OCI-LY3 (cell line): ENCODE results near the gene CD79B.
A peak's percentile ranks its signal among the peaks of the same experiment; 100 is the strongest.
"Not testable (repeated sequence)": the region's sequence is repeated elsewhere in the genome, so short reads cannot be mapped to it uniquely, and the experiment has no call there.

ENCODE experiments used
- H2AFZ ChIP-seq: fragments of 200-600, 300-600 bp; shearing (Covaris generic); 2 replicates; pipeline ENCODE4 v1.6.0; 2014; ENCODE audit warnings: antibody characterized with exemption, low read depth, low read length
- H3K27ac ChIP-seq: fragments of 200-600, 300-600 bp; sonication (generic); 2 replicates; pipeline ENCODE4 v1.5.1; 2014; ENCODE audit warnings: mild to moderate bottlenecking, low read length, moderate library complexity, mixed read lengths
- H3K27me3 ChIP-seq: fragments of 200-600, 300-600 bp; sonication (generic); 2 replicates; pipeline ENCODE4 v1.6.1; 2014; ENCODE audit warnings: low read depth, low read length, mixed read lengths
- H3K36me3 ChIP-seq: fragments of 200-600, 300-600 bp; sonication (generic); replicated peaks from 2 replicates; pipeline ENCODE3; 2014; ENCODE audit warnings: low read depth, low read length, mixed read lengths
- H3K4me1 ChIP-seq: fragments of 300-600, 200-600 bp; sonication (generic); 2 replicates; pipeline ENCODE4 v1.6.1; 2014; ENCODE audit warnings: low read length, mixed read lengths
- H3K4me2 ChIP-seq: fragments of 200-600, 300-600 bp; sonication (generic); 2 replicates; pipeline ENCODE4 v1.6.1; 2014; ENCODE audit warnings: low read length, mixed read lengths
- H3K4me3 ChIP-seq: fragments of 300-600, 200-600 bp; sonication (generic); 2 replicates; pipeline ENCODE4 v1.5.1; 2014; ENCODE audit warnings: antibody characterized with exemption, mild to moderate bottlenecking, low read length, moderate library complexity
- H3K79me2 ChIP-seq: fragments of 300-600, 200-600 bp; shearing (Covaris generic); 2 replicates; pipeline ENCODE4 v1.6.1; 2014; ENCODE audit warnings: mild to moderate bottlenecking, low read length, mixed read lengths
- H3K9ac ChIP-seq: fragments of 300-600, 200-600 bp; shearing (Covaris generic); 2 replicates; pipeline ENCODE4 v1.6.0; 2014; ENCODE audit warnings: mild to moderate bottlenecking, low read length, moderate library complexity
- H3K9me3 ChIP-seq: fragments of 200-600, 300-600 bp; shearing (Covaris generic); 2 replicates; pipeline ENCODE4 v1.6.1; 2014; ENCODE audit warnings: low read length, mixed read lengths; ENCODE audit not compliant: insufficient read depth
- H4K20me1 ChIP-seq: fragments of 200-600, 300-600 bp; sonication (generic); 2 replicates; pipeline ENCODE4 v1.6.1; 2016; ENCODE audit warnings: low read length, mixed read lengths; ENCODE audit not compliant: insufficient read depth
- EZH2phosphoT487 ChIP-seq: fragments of 200-600 bp; shearing (Covaris generic); IDR thresholded peaks from 2 replicates; pipeline ENCODE4 v1.6.1; 2018; ENCODE audit warnings: antibody characterized with exemption, mixed run types, low read depth
- TF ChIP-seq, protein P1 (sequence below): fragments of 200-600, 300-600 bp; sonication (generic); IDR thresholded peaks from 2 replicates; pipeline ENCODE4 v1.5.1; 2014; ENCODE audit warnings: antibody characterized with exemption, low read length, low read depth

CD79B gene

DNA sequence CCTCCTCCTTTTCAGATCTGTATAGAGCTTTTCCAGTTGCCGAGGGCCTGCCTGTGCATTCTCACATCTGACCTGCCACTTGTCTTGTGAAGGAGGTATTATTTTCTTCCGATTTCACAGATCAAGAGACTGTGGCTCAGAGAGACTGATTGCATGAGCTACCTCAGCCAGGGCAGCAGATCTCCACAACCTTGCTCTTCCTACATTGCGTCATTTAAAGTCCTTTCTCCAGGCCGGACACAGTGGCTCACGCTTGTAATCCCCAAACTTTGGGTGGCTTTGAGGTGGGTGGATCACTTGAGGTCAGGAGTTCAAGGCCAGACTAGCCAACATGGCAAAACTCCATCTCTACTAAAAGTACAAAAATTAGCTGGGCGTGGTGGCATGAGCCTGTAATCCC is 12.1 kb downstream of the CD79B start:
- H3K9me3 ChIP-seq, H4K20me1 ChIP-seq, H3K36me3 ChIP-seq, H3K27me3 ChIP-seq, H3K79me2 ChIP-seq, H3K9ac ChIP-seq, H3K27ac ChIP-seq, H2AFZ ChIP-seq: not testable (repeated sequence)
- H3K4me2 ChIP-seq: peak overlapping the region; percentile 95
- peak overlapping the region; percentile 75 for H3K4me3 ChIP-seq
- peaks cover 69% of the 10 kb centered on the region for H3K4me1 ChIP-seq

DNA sequence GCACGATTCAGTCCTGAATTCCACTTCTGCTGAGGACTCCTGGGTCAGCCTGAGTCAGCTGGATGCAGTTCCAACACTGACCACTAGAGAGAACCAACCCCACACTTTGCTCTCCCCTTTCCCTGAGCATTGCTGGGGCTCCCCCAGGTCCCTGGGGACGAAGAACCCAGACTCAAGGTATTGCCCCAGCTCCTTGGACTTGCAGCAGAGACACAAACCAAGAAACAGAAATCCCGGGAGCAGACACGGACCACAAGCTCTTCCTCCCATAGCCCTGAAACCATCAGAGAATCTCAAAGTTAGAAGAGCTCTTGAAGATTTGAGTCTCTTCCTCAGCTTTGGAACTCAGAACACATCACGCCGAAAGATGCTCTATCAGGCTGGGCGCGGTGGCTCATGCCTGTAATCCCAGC is 12.8 kb downstream of the CD79B start:
- H3K79me2 ChIP-seq: no peaks in the 10 kb centered on the region
- no peak overlapping the region for H3K27ac ChIP-seq
- no peaks in the 10 kb centered on the region for H3K36me3 ChIP-seq
- peak overlapping the region; percentile 75 for H3K4me3 ChIP-seq
- H3K4me1 ChIP-seq: peaks cover 64% of the 10 kb centered on the region
- no peaks in the 10 kb centered on the region for H4K20me1 ChIP-seq
- no peak for TF ChIP-seq EZH2phosphoT487
- TF ChIP-seq, protein P1, sequence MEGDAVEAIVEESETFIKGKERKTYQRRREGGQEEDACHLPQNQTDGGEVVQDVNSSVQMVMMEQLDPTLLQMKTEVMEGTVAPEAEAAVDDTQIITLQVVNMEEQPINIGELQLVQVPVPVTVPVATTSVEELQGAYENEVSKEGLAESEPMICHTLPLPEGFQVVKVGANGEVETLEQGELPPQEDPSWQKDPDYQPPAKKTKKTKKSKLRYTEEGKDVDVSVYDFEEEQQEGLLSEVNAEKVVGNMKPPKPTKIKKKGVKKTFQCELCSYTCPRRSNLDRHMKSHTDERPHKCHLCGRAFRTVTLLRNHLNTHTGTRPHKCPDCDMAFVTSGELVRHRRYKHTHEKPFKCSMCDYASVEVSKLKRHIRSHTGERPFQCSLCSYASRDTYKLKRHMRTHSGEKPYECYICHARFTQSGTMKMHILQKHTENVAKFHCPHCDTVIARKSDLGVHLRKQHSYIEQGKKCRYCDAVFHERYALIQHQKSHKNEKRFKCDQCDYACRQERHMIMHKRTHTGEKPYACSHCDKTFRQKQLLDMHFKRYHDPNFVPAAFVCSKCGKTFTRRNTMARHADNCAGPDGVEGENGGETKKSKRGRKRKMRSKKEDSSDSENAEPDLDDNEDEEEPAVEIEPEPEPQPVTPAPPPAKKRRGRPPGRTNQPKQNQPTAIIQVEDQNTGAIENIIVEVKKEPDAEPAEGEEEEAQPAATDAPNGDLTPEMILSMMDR: peak; percentile 82
- peaks cover 5% of the 10 kb centered on the region for H3K27me3 ChIP-seq
- no peaks in the 10 kb centered on the region for H3K9me3 ChIP-seq
- peak overlapping the region; percentile 95 for H3K4me2 ChIP-seq
- peak overlapping the region; percentile 41; the same call in 1 of the 2 replicates for H3K9ac ChIP-seq
- no peak overlapping the region for H2AFZ ChIP-seq

DNA sequence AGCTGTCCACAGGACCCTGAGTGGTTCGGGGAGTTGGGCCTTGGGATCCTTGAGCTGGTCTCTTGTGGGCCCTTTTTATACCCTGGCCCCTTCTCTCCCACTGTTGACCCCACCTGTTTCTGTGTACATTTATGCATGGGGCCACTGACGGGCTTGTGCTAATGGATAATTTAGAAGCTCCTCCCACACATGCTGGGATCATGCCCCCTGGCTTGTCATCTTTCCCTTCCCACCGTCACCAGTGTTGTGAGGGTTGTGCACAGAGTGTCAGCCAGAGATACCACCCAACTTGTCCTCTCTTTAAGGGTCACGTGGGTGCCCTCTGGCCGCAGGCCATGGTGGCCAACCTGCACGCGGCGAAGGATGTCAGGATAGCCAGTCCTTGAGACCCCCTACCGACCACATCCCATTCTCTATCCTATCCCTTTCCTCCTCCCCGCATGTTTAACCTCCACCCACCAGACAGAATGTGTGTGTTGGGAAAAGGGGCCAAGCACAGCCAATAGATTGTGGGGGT is 13.3 kb downstream of the CD79B start, which contains the start of gene GH1:
Gene GH1, minus strand, starts transcription at position 51 of the 517 bp plus-strand sequence. CDS start 63 bp downstream, outside the sequence.
- H3K9me3 ChIP-seq, H3K79me2 ChIP-seq, H3K27me3 ChIP-seq, H3K27ac ChIP-seq, H3K36me3 ChIP-seq, H4K20me1 ChIP-seq, H2AFZ ChIP-seq: not testable (repeated sequence)
- H3K9ac ChIP-seq: peak within 1 kb of the TSS; percentile 41; the same call in 1 of the 2 replicates
- peak within 1 kb of the TSS; percentile 75 for H3K4me3 ChIP-seq
- H3K4me1 ChIP-seq: peaks cover 66% of the 10 kb centered on the region
- peak within 1 kb of the TSS; percentile 95 for H3K4me2 ChIP-seq

DNA sequence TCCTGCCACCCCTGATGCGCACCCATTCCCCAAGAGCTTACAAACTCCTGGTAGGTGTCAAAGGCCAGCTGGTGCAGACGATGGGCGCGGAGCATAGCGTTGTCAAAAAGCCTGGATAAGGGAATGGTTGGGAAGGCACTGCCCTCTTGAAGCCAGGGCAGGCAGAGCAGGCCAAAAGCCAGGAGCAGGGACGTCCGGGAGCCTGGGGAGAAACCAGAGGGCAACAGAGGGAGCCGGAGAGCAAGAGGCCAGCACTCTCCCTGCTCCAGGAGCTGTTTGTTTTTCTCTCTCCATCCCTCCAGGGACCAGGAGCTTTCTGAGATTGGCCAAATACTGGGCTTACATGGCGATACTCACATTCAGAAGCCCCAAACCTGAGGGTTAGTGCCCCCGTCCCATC is 13.8 kb downstream of the CD79B start:
- peaks cover 62% of the 10 kb centered on the region for H3K4me1 ChIP-seq
- H4K20me1 ChIP-seq: no peaks in the 10 kb centered on the region
- no peak overlapping the region for H2AFZ ChIP-seq
- H3K36me3 ChIP-seq: no peaks in the 10 kb centered on the region
- H3K27me3 ChIP-seq: peaks cover 5% of the 10 kb centered on the region
- H3K27ac ChIP-seq: no peak overlapping the region
- no peak overlapping the region for H3K4me2 ChIP-seq
- no peaks in the 10 kb centered on the region for H3K9me3 ChIP-seq
- no peak overlapping the region for H3K9ac ChIP-seq
- H3K4me3 ChIP-seq: no peak overlapping the region
- H3K79me2 ChIP-seq: no peaks in the 10 kb centered on the region
- TF ChIP-seq, protein P1: no peak
- TF ChIP-seq EZH2phosphoT487: no peak

- Histone ChIP-seq H3K4me3 (no peak overlapping the region), H3K4me2 (no peak overlapping the region), H3K27ac (no peak overlapping the region), H3K27me3 (peaks cover 5% of the 10 kb centered on the region), H3K9me3 (no peaks in the 10 kb centered on the region), H3K79me2 (no peaks in the 10 kb centered on the region), H2AFZ (no peak overlapping the region), H4K20me1 (no peaks in the 10 kb centered on the region), H3K9ac (no peak overlapping the region), H3K36me3 (no peaks in the 10 kb centered on the region), H3K4me1 (peaks cover 55% of the 10 kb centered on the region)
- TF ChIP-seq, protein P1: no peak
- no peak for TF ChIP-seq EZH2phosphoT487
Measured at GRCh38 chr17:63917646-63918045, 14.5 kb downstream of the CD79B start.

DNA sequence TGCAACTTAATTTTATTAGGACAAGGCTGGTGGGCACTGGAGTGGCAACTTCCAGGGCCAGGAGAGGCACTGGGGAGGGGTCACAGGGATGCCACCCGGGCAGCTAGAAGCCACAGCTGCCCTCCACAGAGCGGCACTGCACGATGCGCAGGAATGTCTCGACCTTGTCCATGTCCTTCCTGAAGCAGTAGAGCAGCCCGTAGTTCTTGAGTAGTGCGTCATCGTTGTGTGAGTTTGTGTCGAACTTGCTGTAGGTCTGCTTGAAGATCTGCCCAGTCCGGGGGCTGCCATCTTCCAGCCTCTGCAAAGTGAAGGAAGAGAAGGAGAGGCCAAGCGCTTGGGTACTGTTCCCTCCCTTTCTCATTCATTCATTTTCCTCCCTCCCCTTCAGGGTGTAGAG is 14.9 kb downstream of the CD79B start:
- not testable (repeated sequence) for H3K4me3 ChIP-seq, H3K27ac ChIP-seq, H3K27me3 ChIP-seq, H3K9me3 ChIP-seq, H3K4me2 ChIP-seq, H3K9ac ChIP-seq, H3K79me2 ChIP-seq, H4K20me1 ChIP-seq, H3K36me3 ChIP-seq, H2AFZ ChIP-seq
- peaks cover 51% of the 10 kb centered on the region for H3K4me1 ChIP-seq
